GM19328 (cell line): ENCODE data around the gene ATF5.

Source experiments
- ATAC-seq: cut with Tn5 transposase; IDR thresholded peaks from one replicate; pipeline ENCODE4 v1.9.1; 2021; ENCODE audit warnings: mild to moderate bottlenecking, moderate library complexity; ENCODE audit not compliant: unreplicated experiment

Gene ATF5

GRCh38 chr19:49972841-49973240, 43.8 kb downstream of the ATF5 start:
- no peak for ATAC-seq

GRCh38 chr19:49973987-49974386, 45.0 kb downstream of the ATF5 start:
- ATAC-seq, result no peak

- ATAC-seq, result no peak
Measured at GRCh38 chr19:49975051-49975450, 46.0 kb downstream of the ATF5 start.

GRCh38 chr19:49976496-49976895, 47.5 kb downstream of the ATF5 start:
- ATAC-seq, result no peak

- no peak for ATAC-seq
Measured at GRCh38 chr19:49977076-49977475, 48.1 kb downstream of the ATF5 start.

- no peak for ATAC-seq
Measured at GRCh38 chr19:49977881-49978280, 48.9 kb downstream of the ATF5 start.

GRCh38 chr19:49978324-49978723, 49.3 kb downstream of the ATF5 start:
- ATAC-seq, result no peak

- ATAC-seq, result no peak
Measured at GRCh38 chr19:49981603-49982593, 52.9 kb downstream of the ATF5 start.
